ENCODE data around the gene BMF.

- TF ChIP-seq CTCF (IDR thresholded peaks at IDR 0.05; ENCODE audit: low read depth, low read length), result no peak
- TF ChIP-seq EZH2phosphoT487 (IDR thresholded peaks at IDR 0.05; ENCODE audit: low read depth), result no peak
These were observed 45.7 kb downstream of the BMF start for GRCh38 chr15:40062816-40063562.
